Mucosa of descending colon (tissue), 3 donors: ENCODE data around the gene FTCD. TPM values are rescaled to one million over a fixed set of nuclear protein-coding genes. Genes with fewer than 3 reads are reported as not detected.

Experiments used
- ATAC-seq: fragments of 200-7000 bp; cut with Tn5 transposase; one replicate; pipeline ENCODE4 v1.9.1; 2020; ENCODE audit warnings: mild to moderate bottlenecking, moderate library complexity
- DNase-seq, 3 donors: peaks; one replicate each; pipeline ENCODE4 v3.0.0-alpha.2; 2020
- H3K36me3 ChIP-seq: fragments of 200-600 bp; one replicate; pipeline ENCODE4 v1.8.0; 2021; ENCODE audit warnings: low read depth, mild to moderate bottlenecking
- H3K4me1 ChIP-seq: fragments of 200-600 bp; one replicate; pipeline ENCODE4 v1.8.0; 2021; ENCODE audit warnings: low read depth, mild to moderate bottlenecking
- H3K4me3 ChIP-seq: fragments of 200-600 bp; one replicate; pipeline ENCODE4 v1.8.0; 2021; ENCODE audit warnings: mild to moderate bottlenecking
- H3K9me3 ChIP-seq: fragments of 200-600 bp; one replicate; pipeline ENCODE4 v1.8.0; 2021; ENCODE audit warnings: mild to moderate bottlenecking
- intact Hi-C, 2 donors: fragments of 100-400 bp; cut with DNase I in 1 of 2; cut with micrococcal nuclease in 1 of 2; formaldehyde crosslinking; loops; one replicate each; pipeline versions ENCODE4 v1.11.0 to v1.11.1; 2022; cut with DNase I, micrococcal nuclease
- total RNA-seq, 3 donors: library from RNA; stranded (reverse); fragmentation: NEBNext Ultra II Directional in 2 of 3; extraction: Animal tissue kit (Norgen Biotek cat#: 25700) in 2 of 3; gene quantifications; one replicate each; pipeline versions ENCODE4 v1.2.1 to v1.2.4, GENCODE V29; 2021 to 2023
- TF ChIP-seq, protein P1 (sequence below): fragments of 200-600 bp; IDR thresholded peaks from one replicate; pipeline ENCODE4 v1.8.0; 2022; ENCODE audit warnings: antibody characterized with exemption, mild to moderate bottlenecking
- donor health status: DM: no; HTN: no; CAD: no; lungs with moderate emphysema.
- donor health status: DM: no; HTN: no; CAD: no.
- donor health status: DM: no; HTN: yes; CAD: no.

The FTCD gene
- total RNA-seq, 3 donors from 2014 or later: 0.36 to 2.1 TPM; not detected in 1

DNA sequence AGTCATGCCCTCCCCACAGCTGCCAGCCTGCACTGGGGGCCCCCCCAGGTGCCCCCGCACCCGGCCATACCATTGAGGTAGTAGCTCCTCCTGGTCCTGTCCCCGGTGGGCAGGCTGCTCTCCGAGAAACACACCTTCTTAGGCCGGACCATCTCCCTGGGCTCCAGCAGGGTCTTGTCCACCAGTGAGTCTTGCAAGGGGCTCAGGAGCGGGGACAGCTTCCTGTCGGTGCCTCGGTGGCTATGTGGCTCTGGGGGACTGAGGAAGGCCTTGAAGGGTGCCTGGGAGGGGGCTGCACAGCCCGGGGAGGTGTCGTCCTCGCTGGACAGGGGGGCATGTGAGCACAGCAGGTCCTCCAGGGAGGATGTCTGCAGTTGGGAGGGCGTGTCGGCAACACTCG, 12.9 kb upstream of the FTCD start:
- DNase-seq: peak in 1 of 3 donors; percentile 39
- intact Hi-C loops: no loop called here
- H3K9me3 ChIP-seq: no peaks in the 10 kb centered on the region
- no peak overlapping the region for H3K4me3 ChIP-seq
- no peak for ATAC-seq
- H3K36me3 ChIP-seq: no peaks in the 10 kb centered on the region
- TF ChIP-seq, protein P1, sequence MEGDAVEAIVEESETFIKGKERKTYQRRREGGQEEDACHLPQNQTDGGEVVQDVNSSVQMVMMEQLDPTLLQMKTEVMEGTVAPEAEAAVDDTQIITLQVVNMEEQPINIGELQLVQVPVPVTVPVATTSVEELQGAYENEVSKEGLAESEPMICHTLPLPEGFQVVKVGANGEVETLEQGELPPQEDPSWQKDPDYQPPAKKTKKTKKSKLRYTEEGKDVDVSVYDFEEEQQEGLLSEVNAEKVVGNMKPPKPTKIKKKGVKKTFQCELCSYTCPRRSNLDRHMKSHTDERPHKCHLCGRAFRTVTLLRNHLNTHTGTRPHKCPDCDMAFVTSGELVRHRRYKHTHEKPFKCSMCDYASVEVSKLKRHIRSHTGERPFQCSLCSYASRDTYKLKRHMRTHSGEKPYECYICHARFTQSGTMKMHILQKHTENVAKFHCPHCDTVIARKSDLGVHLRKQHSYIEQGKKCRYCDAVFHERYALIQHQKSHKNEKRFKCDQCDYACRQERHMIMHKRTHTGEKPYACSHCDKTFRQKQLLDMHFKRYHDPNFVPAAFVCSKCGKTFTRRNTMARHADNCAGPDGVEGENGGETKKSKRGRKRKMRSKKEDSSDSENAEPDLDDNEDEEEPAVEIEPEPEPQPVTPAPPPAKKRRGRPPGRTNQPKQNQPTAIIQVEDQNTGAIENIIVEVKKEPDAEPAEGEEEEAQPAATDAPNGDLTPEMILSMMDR: no peak
- no peaks in the 10 kb centered on the region for H3K4me1 ChIP-seq

- no peak overlapping the region for H3K4me3 ChIP-seq
- no peaks in the 10 kb centered on the region for H3K9me3 ChIP-seq
- ATAC-seq: no peak
- intact Hi-C loops: no loop called here
- no peaks in the 10 kb centered on the region for H3K36me3 ChIP-seq
- DNase-seq: no peak
- H3K4me1 ChIP-seq: no peaks in the 10 kb centered on the region
- TF ChIP-seq, protein P1: no peak
Measured at GRCh38 chr21:46165098-46165497, 9.7 kb upstream of the FTCD start.

GRCh38 chr21:46163380-46163779, 8.0 kb upstream of the FTCD start:
- intact Hi-C loops: no loop called here
- H3K36me3 ChIP-seq: no peaks in the 10 kb centered on the region
- H3K9me3 ChIP-seq: no peaks in the 10 kb centered on the region
- no peak overlapping the region for H3K4me3 ChIP-seq
- no peaks in the 10 kb centered on the region for H3K4me1 ChIP-seq
- DNase-seq (no peak), ATAC-seq (no peak)
- TF ChIP-seq, protein P1: no peak

DNA sequence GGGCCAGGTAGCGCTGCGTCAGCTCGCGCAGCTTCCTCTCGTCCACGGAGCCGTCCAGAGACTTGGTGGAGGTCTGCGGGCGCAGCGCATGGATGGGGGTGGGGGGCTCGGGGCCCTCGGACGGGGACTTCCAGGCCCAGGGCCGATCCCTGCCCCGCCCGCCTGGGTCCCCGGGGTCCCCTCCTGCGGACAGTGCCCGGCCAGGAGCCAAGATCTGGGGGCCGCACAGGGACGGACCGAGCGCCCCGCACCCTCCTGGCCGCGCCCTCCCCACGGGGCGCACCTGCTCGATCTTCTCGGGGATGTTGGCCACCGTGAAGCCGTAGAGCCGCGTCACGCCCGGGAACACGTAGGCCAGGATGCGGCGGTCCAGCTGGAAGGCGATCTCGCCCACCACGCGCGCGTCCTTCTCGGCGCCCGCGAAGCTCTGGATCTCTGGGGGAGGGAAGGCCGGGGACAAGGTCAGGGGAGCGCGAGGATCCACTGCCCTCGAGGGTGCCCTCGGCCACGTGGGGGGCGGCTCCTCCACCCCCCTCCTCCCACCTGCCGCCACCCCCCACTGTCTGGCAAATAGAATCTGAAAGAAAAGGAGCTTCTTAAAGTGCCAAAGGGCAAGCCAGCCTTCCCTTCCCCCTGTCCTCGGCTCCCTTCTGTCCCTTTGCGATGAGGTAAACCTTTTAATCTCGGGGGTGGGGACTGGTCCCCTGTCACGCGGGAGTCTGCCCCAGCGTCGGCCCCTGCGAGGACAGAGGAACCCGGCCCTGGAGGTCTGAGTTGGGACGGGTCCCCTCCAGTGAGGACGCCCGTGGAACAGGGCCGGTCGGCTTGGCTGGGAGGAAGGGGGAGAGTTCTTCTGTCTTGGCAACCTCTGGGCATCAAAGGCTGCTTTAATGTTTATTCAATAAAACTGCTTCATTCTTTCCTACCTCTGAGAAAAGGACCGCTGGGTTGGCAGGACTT, 6.5 kb upstream of the FTCD start:
- H3K36me3 ChIP-seq: no peaks in the 10 kb centered on the region
- intact Hi-C loops: no loop called here
- DNase-seq: peak in 1 of 3 donors; percentile 38
- no peak overlapping the region for H3K4me3 ChIP-seq
- no peaks in the 10 kb centered on the region for H3K9me3 ChIP-seq
- ATAC-seq: no peak
- H3K4me1 ChIP-seq: no peaks in the 10 kb centered on the region
- TF ChIP-seq, protein P1: no peak

DNA sequence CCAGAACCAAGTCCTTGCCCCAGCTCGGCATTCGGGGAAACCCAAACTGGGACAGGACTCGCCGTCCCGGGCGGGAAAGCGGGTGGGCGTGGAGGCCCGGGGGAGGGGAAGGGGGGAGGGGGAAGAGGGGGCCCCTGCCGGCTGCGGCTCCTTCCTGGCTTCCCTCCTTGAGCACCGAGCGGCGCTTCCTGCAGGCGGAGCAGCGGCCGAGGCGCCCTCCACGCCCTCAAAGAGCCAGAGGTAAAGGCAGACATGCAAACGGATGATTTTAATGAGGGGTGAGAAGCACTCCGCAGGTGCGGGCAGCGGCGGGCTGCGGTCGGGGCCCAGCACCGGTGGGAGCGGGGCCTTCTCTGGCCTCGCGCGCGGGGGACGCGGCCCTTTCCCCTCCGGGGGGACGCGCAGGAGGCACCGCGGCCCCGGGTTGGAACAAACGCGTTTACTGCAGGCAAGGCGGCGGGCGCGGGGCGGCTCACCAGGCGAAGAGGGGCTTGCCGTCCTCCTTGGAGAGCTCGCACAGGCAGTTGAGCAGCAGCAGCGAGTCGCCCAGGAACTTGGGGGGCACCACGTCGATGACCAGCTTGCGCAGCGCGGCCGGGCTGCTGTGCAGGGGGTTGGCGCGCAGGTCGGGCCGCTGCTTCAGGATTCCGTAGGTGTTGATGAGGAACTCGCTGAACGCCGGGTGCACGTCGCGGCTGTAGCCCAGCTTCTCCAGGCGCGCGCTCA, 5.7 kb upstream of the FTCD start:
- ATAC-seq: no peak
- H3K4me3 ChIP-seq: no peak overlapping the region
- DNase-seq: peak in 2 of 3 donors; percentile 20 to 31

More for the DNA sequence above, 5.7 kb upstream of the FTCD start:
- no peaks in the 10 kb centered on the region for H3K4me1 ChIP-seq
- H3K36me3 ChIP-seq: no peaks in the 10 kb centered on the region
- TF ChIP-seq, protein P1: no peak
- intact Hi-C loops: no loop called here
- no peaks in the 10 kb centered on the region for H3K9me3 ChIP-seq
